ENCODE measurements around the gene C2orf92.
"Not testable (repeated sequence)": the region's sequence is repeated elsewhere in the genome, so short reads cannot be mapped to it uniquely, and the experiment has no call there.

Gene C2orf92

DNA sequence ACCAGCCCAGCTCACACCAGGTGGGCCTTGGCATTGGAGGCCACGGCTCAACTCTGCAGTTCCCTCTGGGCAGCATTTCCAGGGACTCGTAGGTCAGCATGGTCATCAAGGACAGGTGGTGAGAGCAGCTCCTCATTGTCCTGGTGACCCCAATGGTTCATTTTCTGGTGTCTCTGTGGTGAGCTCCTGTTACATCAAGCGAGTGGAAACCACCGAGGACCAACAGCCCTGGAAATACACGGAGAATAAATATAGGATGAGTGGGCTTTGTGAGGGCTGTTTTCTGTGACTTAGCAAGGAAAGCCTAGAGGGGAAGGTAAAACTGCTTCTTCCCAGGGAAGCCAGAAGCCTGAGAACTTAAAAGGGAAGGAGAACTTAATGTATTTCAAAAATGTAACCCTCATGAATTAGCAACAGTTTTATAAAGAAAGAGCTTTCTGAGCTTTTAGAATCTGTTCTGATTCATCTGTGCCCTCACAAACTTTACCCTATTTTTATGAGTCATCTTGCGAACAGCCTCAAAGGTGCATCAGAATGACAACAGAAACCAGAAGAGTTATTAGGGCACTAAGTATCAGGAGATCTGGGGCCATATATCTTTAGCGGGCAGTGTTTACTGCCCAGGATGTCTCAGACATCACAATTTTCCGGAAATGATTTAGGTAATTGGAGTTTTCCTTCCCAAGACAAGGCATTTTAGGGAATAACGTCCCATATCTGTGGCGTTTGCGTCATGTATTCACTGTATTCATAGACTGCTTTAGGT is 18.7 kb downstream of the C2orf92 start:
- DNase-seq (ENCODE audit: low read depth in 1 of 2, low spot score in 1 of 2), result no peak

- DNase-seq (ENCODE audit: low read depth in 1 of 2, low spot score in 1 of 2), result no peak
Observed at GRCh38 chr2:97691166-97691565, 21.7 kb downstream of the C2orf92 start.

- no peak for DNase-seq (ENCODE audit: low read depth in 1 of 2, low spot score in 1 of 2)
Observed at GRCh38 chr2:97693476-97693875, 24.0 kb downstream of the C2orf92 start.

DNA sequence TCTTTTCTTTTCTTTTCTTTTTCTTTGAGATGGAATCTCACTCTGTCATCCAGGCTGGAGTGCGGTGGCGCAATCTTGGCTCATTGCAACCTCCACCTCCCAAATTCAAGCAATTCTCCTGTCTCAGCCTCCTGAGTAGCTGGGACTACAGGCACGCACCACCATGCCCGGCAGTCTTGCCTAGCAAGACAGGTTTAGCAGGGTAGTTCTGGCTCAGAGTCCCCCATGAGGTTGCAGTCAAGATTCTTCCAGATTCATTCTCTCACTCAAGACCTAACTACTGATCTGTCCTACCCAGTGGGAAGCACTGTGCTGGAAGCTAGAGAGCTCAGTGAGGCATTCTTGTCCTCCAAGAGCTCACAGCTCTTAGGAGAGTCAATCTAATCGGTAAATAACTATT is 26.2 kb downstream of the C2orf92 start:
- DNase-seq (ENCODE audit: low read depth in 1 of 2, low spot score in 1 of 2), result no peak

DNA sequence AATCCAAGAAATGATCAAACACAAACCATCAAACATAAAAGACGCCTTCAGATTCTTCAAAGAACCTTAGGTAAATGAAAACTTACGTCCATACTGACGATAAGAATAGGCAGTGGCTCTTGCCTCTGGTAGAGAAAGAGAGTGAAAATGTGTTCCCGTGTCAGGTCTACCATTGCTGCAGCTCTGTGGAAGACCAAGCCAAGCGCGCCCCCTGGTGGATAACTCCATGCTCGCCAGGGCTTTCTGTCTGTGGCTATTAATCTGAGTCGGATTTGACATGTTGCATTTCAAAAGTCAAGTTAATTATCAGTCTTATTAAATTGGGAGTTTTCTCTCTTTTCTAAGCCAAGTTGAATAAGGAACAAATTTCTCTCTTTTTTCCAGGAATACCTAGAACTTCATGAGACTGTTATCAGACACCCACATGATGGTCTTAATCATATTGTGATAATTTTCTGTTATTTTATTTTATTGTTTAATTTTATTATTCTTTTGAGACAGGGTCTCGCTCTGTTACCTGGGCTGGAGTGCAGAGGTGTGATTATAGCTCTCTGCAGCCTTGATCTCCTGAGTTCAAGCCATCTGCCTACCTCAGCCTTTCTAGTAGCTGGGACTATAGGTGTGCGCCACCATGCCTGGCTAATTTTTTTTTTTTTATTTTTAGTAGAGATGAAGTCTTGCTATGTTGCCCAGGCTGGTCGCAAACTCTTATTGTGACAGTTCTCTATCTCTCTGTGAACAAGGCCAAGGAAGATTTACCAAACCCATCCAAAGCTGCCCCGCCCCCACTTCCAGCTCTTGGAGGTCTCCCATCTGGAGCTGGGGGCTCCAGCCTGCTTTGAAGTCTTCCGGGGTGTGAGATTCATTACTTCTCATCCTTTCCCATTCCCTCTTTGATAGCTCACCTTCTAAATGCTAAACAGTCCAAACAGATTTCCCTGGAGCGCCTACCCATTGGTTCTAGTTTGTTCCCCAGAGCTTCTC is 28.0 kb downstream of the C2orf92 start:
- DNase-seq (ENCODE audit: low read depth in 1 of 2, low spot score in 1 of 2), result peak; percentile 85 to 97

GRCh38 chr2:97698530-97698929 is 29.0 kb downstream of the C2orf92 start:
- no peak for DNase-seq (ENCODE audit: low read depth in 1 of 2, low spot score in 1 of 2)

- peak in 1 of 2 donors; percentile 29 for DNase-seq (ENCODE audit: low read depth in 1 of 2, low spot score in 1 of 2)
Observed at GRCh38 chr2:97699765-97700444, 30.4 kb downstream of the C2orf92 start.

- no peak for DNase-seq (ENCODE audit: low read depth in 1 of 2, low spot score in 1 of 2)
Observed at GRCh38 chr2:97701186-97701585, 31.7 kb downstream of the C2orf92 start.

- DNase-seq (ENCODE audit: low read depth in 1 of 2, low spot score in 1 of 2), result no peak
Observed at GRCh38 chr2:97701851-97702465, 32.4 kb downstream of the C2orf92 start.

DNA sequence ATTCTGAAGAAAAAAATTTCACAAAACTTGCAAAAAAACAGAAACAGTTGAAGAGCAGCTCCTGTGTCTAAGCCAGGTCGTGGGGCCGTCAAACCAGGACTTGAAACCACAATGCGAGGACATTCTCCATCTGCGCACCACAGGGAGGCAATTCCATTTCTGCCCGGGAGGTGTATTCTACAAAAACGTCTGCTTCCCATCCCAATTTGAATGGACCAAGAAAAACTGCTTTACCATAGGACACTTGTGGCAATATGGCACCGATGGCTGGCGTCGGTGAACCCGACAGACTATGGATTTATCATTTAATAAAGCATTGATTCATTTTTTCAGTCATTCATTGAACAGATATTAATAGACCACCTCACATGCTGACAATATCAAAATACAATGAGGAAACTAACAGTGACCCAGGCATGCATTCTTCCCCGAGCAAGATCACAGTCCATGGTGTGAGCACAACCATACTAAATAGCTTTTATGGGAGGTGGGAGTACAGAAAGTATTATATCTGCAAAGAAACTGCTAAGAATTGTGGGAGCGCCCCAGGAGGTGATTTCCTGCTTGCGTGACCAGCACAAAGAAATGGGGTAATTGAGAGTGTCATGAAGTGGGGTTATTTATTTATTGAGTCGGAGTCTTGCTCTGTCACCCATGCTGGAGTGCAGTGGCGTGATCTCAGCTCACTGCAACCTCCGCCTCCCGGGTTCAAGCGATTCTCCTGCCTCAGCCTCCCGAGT is 33.4 kb downstream of the C2orf92 start:
- no peak for DNase-seq (ENCODE audit: low read depth in 1 of 2, low spot score in 1 of 2)

- no peak for DNase-seq (ENCODE audit: low read depth in 1 of 2, low spot score in 1 of 2)
Observed at GRCh38 chr2:97703741-97704140, 34.2 kb downstream of the C2orf92 start.

- no peak for DNase-seq (ENCODE audit: low read depth in 1 of 2, low spot score in 1 of 2)
Observed at GRCh38 chr2:97704989-97705388, 35.5 kb downstream of the C2orf92 start.

- DNase-seq (ENCODE audit: low read depth in 1 of 2, low spot score in 1 of 2), result no peak
Observed at GRCh38 chr2:97706112-97706511, 36.6 kb downstream of the C2orf92 start.

DNA sequence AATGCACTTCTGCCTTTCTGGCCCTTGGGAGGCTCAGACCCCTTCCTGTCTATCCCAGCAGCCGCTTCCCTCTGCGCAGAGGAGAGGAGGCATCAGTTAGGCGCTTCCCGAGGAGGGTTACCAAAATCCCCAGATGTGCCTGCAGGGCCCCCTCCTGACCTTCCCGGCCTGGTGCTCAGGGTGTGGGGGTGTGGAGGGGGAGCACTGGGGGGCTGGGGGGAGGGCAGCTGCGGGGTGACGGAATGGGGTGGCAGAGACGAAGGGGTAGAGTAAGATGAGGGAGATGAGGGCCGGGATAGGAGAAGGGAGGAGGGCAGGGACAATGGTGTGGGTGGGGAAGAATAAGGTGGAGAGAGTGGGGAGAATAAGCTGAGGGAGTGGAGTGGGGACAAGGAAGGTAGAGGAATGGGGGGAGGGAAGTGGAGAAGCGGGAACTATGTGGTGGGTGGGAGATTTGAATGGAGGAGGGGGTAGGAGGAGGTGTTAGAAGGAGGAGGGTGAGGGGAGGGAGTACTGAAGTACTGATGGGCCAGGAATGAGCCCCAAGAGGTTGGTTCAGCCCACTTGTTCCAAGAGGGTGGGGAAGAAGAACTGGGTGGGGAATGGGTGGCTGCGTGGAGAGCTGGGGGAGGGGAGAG is 37.3 kb downstream of the C2orf92 start:
- DNase-seq (ENCODE audit: low read depth in 1 of 2, low spot score in 1 of 2), result no peak

DNA sequence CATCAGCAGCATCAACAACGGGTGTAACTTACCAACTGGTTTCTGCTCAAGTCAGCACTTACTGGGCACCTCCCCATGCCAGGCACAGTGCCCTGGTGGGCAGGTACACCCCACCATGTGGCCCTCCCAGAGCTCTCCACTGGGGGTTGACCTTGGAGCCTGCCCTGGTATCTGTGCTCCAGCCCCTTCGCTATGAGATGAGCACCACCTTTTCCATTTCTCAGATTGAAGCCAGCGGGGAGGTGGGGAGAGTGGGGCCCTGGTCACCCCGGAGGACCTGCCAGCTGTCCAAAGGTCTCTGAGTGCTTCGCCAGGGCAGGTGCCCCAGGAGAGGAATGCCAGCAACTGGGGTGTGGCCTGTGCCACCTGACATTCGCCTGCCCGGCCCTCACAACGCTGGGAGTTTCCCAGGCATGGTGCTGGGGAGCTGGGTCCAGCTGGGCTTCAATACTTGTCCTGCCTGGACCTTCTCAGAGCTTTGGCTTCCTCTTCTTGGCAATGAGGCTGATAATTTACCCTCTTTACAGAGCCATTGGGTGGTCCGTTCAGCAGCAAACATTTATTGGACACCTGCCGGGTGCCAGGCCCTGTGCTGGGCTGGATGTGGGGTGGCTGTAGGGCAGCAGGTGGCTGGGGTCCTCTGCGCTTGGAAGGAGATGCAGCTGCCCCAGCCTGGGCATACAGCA is 38.0 kb downstream of the C2orf92 start:
- DNase-seq (ENCODE audit: low read depth in 1 of 2, low spot score in 1 of 2), result no peak

GRCh38 chr2:97708048-97708380 is 38.5 kb downstream of the C2orf92 start:
- DNase-seq (ENCODE audit: low read depth in 1 of 2, low spot score in 1 of 2), result no peak

DNA sequence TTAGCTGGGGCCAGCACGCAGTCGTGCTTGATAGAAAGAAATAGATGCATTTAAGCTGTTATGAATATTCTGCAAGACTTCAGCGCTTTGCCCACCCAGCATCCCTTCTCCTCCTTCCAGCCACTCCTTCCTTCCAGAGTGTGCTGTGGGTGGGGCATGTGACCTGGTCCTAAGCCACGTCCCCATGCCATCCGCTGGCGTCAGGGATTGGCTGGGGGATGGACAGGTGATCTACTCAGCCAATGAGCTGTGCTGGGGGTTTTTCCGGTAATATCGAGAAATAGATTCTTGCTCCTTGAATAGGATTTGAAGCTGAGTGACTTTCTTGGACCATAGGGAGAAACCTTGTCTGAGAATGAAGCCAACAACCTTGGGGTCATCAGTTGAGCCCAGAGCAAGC is 39.1 kb downstream of the C2orf92 start:
- no peak for DNase-seq (ENCODE audit: low read depth in 1 of 2, low spot score in 1 of 2)

GRCh38 chr2:97711394-97711711 is 41.8 kb downstream of the C2orf92 start:
- DNase-seq (ENCODE audit: low read depth in 1 of 2, low spot score in 1 of 2), result no peak

- DNase-seq (ENCODE audit: low read depth in 1 of 2, low spot score in 1 of 2), result not testable (repeated sequence)
Observed at GRCh38 chr2:97712175-97712574, 42.7 kb downstream of the C2orf92 start.

All from activated T-helper 1 cell treated with anti-CD3 and anti-CD28 coated beads, Interleukin-2, amount 50 U/mL, for 16 hours (primary cell).